ENCODE results near the gene ZNF346.

Gene ZNF346

DNA sequence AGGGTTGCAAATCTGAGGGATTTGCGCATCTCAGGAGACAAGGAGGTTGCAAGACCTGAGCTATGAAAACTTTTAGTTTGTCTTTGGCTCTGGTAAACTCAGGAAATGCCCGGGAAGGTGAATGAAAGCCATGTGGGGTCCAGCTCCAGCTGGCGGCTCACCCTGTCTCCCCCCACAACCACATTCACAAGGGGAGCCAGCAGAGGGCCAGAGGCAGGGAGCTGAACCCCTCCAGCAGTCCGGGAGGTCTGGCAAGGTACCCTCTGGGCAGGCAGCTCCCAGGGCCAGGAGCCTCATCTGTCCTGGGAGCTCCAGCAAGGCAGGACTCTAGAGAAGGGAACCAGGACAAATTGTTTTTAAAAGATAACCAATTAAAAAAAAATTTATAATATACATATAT lies 61.7 kb downstream of the ZNF346 start:
- Histone ChIP-seq H3K14ac (ENCODE audit: low read length) (no peak overlapping the region), H3K4me1 (ENCODE audit: control insufficient read depth in 1 of 2, insufficient read depth in 2 of 2, low read length in 2 of 2) (peaks cover 8 to 10% of the 10 kb centered on the region in 2 experiments), H2BK120ac (ENCODE audit: insufficient read depth, low read length, poor library complexity) (no peak overlapping the region), H2AK5ac (ENCODE audit: low read length) (no peak overlapping the region), H3K9ac (ENCODE audit: low read length) (no peak overlapping the region), H3K79me2 (ENCODE audit: control insufficient read depth, insufficient read depth, low read length, poor library complexity) (peaks cover 2% of the 10 kb centered on the region), H4K8ac (ENCODE audit: low read depth, low read length) (no peak overlapping the region), H4K12ac (ENCODE audit: low read depth, low read length) (no peak overlapping the region), H2BK12ac (ENCODE audit: low read length) (no peak overlapping the region), H3K18ac (ENCODE audit: low read length) (no peak overlapping the region), H3K4ac (ENCODE audit: low read depth, low read length) (no peak overlapping the region), H2BK5ac (ENCODE audit: low read depth, low read length, poor library complexity) (no peak overlapping the region), H4K91ac (ENCODE audit: low read depth, low read length) (no peak overlapping the region), H3K36me3 (ENCODE audit: control insufficient read depth in 1 of 2, insufficient read depth in 2 of 2, low read length in 2 of 2) (no peaks in the 10 kb centered on the region), H3K23ac (ENCODE audit: low read length) (no peak overlapping the region), H3K27me3 (ENCODE audit: insufficient read depth, low read length) (no peaks in the 10 kb centered on the region), H3K4me2 (ENCODE audit: low read length) (no peak overlapping the region), H3K27ac (ENCODE audit: low read depth, low read length) (no peak overlapping the region), H3K79me1 (ENCODE audit: low read length) (peaks cover 6% of the 10 kb centered on the region), H3K4me3 (ENCODE audit: low read depth, low read length) (no peak overlapping the region), H2AFZ (ENCODE audit: insufficient read depth, low read length, poor library complexity) (no peak overlapping the region), H3K9me3 (ENCODE audit: insufficient read depth, low read depth, low read length) (no peaks in the 10 kb centered on the region)
- no CpG with 5 or more reads among the region's 4 CpGs for WGBS (ENCODE audit: extremely low coverage, insufficient coverage, insufficient read length)
- no peak for DNase-seq

GRCh38 chr5:177085985-177086653 lies 63.6 kb downstream of the ZNF346 start:
- Histone ChIP-seq H4K91ac (ENCODE audit: low read depth, low read length) (no peak overlapping the region), H2BK12ac (ENCODE audit: low read length) (no peak overlapping the region), H2BK5ac (ENCODE audit: low read depth, low read length, poor library complexity) (no peak overlapping the region), H4K8ac (ENCODE audit: low read depth, low read length) (no peak overlapping the region), H3K27me3 (ENCODE audit: insufficient read depth, low read length) (no peaks in the 10 kb centered on the region), H2AFZ (ENCODE audit: insufficient read depth, low read length, poor library complexity) (peak overlapping the region; percentile 8), H3K4me1 (ENCODE audit: control insufficient read depth in 1 of 2, insufficient read depth in 2 of 2, low read length in 2 of 2) (peaks cover 8 to 10% of the 10 kb centered on the region in 2 experiments), H3K23ac (ENCODE audit: low read length) (no peak overlapping the region), H3K4me2 (ENCODE audit: low read length) (no peak overlapping the region), H2BK120ac (ENCODE audit: insufficient read depth, low read length, poor library complexity) (no peak overlapping the region), H3K9ac (ENCODE audit: low read length) (no peak overlapping the region), H3K27ac (ENCODE audit: low read depth, low read length) (no peak overlapping the region), H2AK5ac (ENCODE audit: low read length) (no peak overlapping the region), H3K14ac (ENCODE audit: low read length) (no peak overlapping the region), H3K9me3 (ENCODE audit: insufficient read depth, low read depth, low read length) (no peaks in the 10 kb centered on the region), H3K79me1 (ENCODE audit: low read length) (peaks cover 6% of the 10 kb centered on the region), H4K12ac (ENCODE audit: low read depth, low read length) (no peak overlapping the region), H3K79me2 (ENCODE audit: control insufficient read depth, insufficient read depth, low read length, poor library complexity) (peaks cover 2% of the 10 kb centered on the region), H3K4me3 (ENCODE audit: low read depth, low read length) (no peak overlapping the region), H3K36me3 (ENCODE audit: control insufficient read depth in 1 of 2, insufficient read depth in 2 of 2, low read length in 2 of 2) (no peaks in the 10 kb centered on the region), H3K4ac (ENCODE audit: low read depth, low read length) (no peak overlapping the region), H3K18ac (ENCODE audit: low read length) (no peak overlapping the region)
- DNase-seq: no peak
- no CpG with 5 or more reads among the region's 13 CpGs for WGBS (ENCODE audit: extremely low coverage, insufficient coverage, insufficient read length)

DNA sequence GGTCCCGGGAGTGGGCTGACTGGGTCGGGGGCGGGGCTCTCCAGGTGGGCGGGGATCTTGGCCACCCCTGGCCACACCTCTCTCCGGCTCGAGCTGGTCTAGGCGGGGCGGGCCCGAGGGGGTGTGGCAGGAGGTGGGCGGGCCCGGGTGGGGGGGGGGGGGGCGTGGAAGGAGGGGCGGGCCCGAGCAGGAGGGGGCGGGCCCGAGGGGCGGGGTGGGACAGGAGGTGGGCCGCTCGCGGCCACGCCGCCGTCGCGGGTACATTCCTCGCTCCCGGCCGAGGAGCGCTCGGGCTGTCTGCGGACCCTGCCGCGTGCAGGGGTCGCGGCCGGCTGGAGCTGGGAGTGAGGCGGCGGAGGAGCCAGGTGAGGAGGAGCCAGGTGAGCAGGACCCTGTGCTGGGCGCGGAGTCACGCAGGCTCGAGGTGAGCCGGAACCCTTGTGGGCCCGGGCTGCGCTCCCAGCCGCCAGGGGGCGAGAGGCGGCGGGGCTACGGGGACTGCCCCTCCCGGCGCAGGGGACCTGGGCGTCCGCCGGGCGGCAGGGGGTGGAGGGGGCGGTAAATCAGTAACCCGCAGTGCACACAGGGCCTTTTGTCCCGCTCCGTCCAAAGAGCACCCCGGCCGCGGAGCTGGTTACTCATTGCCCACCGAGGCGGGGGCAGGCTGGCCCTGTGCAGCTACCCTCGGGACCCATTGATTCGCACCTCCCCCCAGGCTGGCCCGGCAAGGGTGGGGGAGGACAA lies 64.3 kb downstream of the ZNF346 start, which contains the start of gene FGFR4:
FGFR4 (plus strand) TSS at position 262 of the 744 bp plus-strand sequence. CDS start 2,688 bp downstream, outside the sequence.
- no peaks in the 10 kb centered on the region for H3K9me3 ChIP-seq (ENCODE audit: insufficient read depth, low read depth, low read length)
- H2BK5ac ChIP-seq (ENCODE audit: low read depth, low read length, poor library complexity): no peak within 1 kb of the TSS
- no CpG with 5 or more reads among the region's 68 CpGs for WGBS (ENCODE audit: extremely low coverage, insufficient coverage, insufficient read length)
- peak within 1 kb of the TSS; percentile 8 for H3K18ac ChIP-seq (ENCODE audit: low read length)
- H3K36me3 ChIP-seq (ENCODE audit: control insufficient read depth in 1 of 2, insufficient read depth in 2 of 2, low read length in 2 of 2): no peaks in the 10 kb centered on the region
- H3K4me1 ChIP-seq (ENCODE audit: control insufficient read depth in 1 of 2, insufficient read depth in 2 of 2, low read length in 2 of 2): peaks cover 8 to 10% of the 10 kb centered on the region in 2 experiments
- no peak within 1 kb of the TSS for H3K27ac ChIP-seq (ENCODE audit: low read depth, low read length)
- H3K4ac ChIP-seq (ENCODE audit: low read depth, low read length): peak within 1 kb of the TSS; percentile 37
- no peak within 1 kb of the TSS for H2BK12ac ChIP-seq (ENCODE audit: low read length)
- peak within 1 kb of the TSS; percentile 42 for H4K91ac ChIP-seq (ENCODE audit: low read depth, low read length)
- peaks cover 2% of the 10 kb centered on the region for H3K79me2 ChIP-seq (ENCODE audit: control insufficient read depth, insufficient read depth, low read length, poor library complexity)
- no peaks in the 10 kb centered on the region for H3K27me3 ChIP-seq (ENCODE audit: insufficient read depth, low read length)
- H3K4me3 ChIP-seq (ENCODE audit: low read depth, low read length): peak within 1 kb of the TSS; percentile 73
- peaks cover 6% of the 10 kb centered on the region for H3K79me1 ChIP-seq (ENCODE audit: low read length)
- no peak within 1 kb of the TSS for H2BK120ac ChIP-seq (ENCODE audit: insufficient read depth, low read length, poor library complexity)
- H4K8ac ChIP-seq (ENCODE audit: low read depth, low read length): peak within 1 kb of the TSS; percentile 70
- peak; percentile 13 to 41 for DNase-seq
- H2AFZ ChIP-seq (ENCODE audit: insufficient read depth, low read length, poor library complexity): peak within 1 kb of the TSS; percentile 89
- H3K14ac ChIP-seq (ENCODE audit: low read length): peak within 1 kb of the TSS; percentile 70
- H3K23ac ChIP-seq (ENCODE audit: low read length): no peak within 1 kb of the TSS
- peak within 1 kb of the TSS; percentile 82 for H3K4me2 ChIP-seq (ENCODE audit: low read length)
- H2AK5ac ChIP-seq (ENCODE audit: low read length): no peak within 1 kb of the TSS
- no peak within 1 kb of the TSS for H3K9ac ChIP-seq (ENCODE audit: low read length)
- peak within 1 kb of the TSS; percentile 27 for H4K12ac ChIP-seq (ENCODE audit: low read depth, low read length)

DNA sequence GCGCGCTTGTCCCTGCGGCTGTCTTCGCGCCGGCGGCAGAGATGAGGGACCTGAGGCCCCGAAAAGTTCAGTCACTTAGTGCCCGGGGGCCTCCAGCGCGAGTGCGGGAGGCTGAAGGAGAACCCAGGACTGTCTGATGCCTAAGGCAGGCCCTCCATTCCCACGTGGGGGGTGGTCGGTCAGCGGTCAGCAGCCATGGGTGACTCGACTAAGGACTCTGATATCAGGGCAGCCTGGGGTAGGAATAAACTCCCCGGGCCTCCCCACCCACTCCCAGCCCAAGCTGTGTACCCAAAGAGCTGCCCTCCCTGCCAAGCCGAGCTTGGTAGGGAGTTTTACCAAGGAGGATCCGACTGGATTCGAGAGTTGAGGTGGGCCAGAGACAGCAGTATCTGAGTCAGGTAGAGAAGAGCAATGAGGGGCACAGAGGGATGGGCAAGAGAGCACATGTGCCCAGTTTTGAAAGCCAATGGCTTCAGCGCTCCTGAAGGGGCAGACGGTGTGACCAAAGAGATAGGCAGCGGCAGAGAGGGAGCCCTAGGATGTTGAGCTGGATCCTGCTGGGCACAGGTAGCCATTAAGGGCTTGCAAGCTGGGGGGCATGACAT lies 65.0 kb downstream of the ZNF346 start:
- H4K12ac ChIP-seq (ENCODE audit: low read depth, low read length): no peak overlapping the region
- H3K4ac ChIP-seq (ENCODE audit: low read depth, low read length): peak overlapping the region; percentile 37
- H2BK120ac ChIP-seq (ENCODE audit: insufficient read depth, low read length, poor library complexity): no peak overlapping the region
- no peak overlapping the region for H3K27ac ChIP-seq (ENCODE audit: low read depth, low read length)
- peak overlapping the region; percentile 42 for H4K91ac ChIP-seq (ENCODE audit: low read depth, low read length)
- H3K27me3 ChIP-seq (ENCODE audit: insufficient read depth, low read length): no peaks in the 10 kb centered on the region
- H2BK12ac ChIP-seq (ENCODE audit: low read length): no peak overlapping the region
- H4K8ac ChIP-seq (ENCODE audit: low read depth, low read length): peak overlapping the region; percentile 32
- peak overlapping the region; percentile 82 for H3K4me2 ChIP-seq (ENCODE audit: low read length)
- H2AFZ ChIP-seq (ENCODE audit: insufficient read depth, low read length, poor library complexity): peak overlapping the region; percentile 89
- DNase-seq: no peak
- no CpG with 5 or more reads among the region's 23 CpGs for WGBS (ENCODE audit: extremely low coverage, insufficient coverage, insufficient read length)
- no peak overlapping the region for H3K18ac ChIP-seq (ENCODE audit: low read length)
- H3K79me2 ChIP-seq (ENCODE audit: control insufficient read depth, insufficient read depth, low read length, poor library complexity): peaks cover 2% of the 10 kb centered on the region
- no peak overlapping the region for H3K9ac ChIP-seq (ENCODE audit: low read length)
- no peak overlapping the region for H2BK5ac ChIP-seq (ENCODE audit: low read depth, low read length, poor library complexity)
- H3K14ac ChIP-seq (ENCODE audit: low read length): peak overlapping the region; percentile 46
- H3K4me3 ChIP-seq (ENCODE audit: low read depth, low read length): peak overlapping the region; percentile 73
- no peaks in the 10 kb centered on the region for H3K36me3 ChIP-seq (ENCODE audit: control insufficient read depth in 1 of 2, insufficient read depth in 2 of 2, low read length in 2 of 2)
- H3K4me1 ChIP-seq (ENCODE audit: control insufficient read depth in 1 of 2, insufficient read depth in 2 of 2, low read length in 2 of 2): peaks cover 8 to 10% of the 10 kb centered on the region in 2 experiments
- peaks cover under 1% of the 10 kb centered on the region for H3K9me3 ChIP-seq (ENCODE audit: insufficient read depth, low read depth, low read length)
- H2AK5ac ChIP-seq (ENCODE audit: low read length): no peak overlapping the region
- H3K23ac ChIP-seq (ENCODE audit: low read length): no peak overlapping the region
- H3K79me1 ChIP-seq (ENCODE audit: low read length): peaks cover 6% of the 10 kb centered on the region

All from trophoblast cell (in vitro differentiated cells and primary cell).